ENCODE data around the gene AGT.
"Not testable (repeated sequence)": the region's sequence is repeated elsewhere in the genome, so short reads cannot be mapped to it uniquely, and the experiment has no call there.

Gene AGT

DNA sequence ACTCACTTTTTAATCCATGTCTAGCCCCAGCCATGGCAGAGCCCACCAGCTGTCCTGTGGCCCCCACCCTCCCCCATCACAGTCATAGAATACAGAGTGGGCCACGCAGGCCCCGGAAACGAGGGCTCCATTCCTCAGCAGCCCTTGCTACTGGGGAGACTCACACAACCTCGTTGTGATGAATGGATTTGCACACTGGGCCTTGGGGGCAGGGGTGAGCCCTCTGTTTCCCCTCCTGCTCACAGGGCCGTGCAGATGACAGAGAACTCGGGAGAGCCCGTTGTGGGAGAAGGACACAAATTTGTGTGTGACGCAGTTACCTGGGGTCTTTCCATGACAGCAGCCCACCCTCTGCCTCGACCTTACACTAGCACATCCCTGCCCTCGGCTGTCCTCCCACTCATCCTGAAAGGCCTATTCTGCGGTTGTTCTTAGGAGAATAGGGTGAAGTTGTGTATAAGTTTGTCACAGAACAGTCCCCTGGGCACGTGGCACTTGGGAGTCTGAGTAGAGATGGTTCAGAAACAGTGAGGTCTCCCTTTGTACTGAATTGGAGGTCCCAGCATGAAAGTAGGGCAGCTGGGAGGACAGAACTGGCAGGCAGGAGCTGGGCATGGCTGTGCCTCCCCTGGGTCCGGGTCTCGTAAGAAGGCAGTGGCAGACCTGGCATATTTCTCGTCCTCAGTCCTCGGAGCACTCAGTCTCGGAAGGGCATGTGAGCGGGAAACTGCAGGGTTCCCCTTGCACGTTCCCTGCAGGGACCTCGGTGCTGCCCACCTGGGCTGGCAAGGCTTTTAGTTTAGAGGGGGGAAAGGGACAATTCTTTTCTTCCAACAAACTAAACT, 6.8 kb downstream of the AGT start:
- DNase-seq = no peak

GRCh38 chr1:230706020-230706699, 7.8 kb downstream of the AGT start:
- DNase-seq = no peak

DNA sequence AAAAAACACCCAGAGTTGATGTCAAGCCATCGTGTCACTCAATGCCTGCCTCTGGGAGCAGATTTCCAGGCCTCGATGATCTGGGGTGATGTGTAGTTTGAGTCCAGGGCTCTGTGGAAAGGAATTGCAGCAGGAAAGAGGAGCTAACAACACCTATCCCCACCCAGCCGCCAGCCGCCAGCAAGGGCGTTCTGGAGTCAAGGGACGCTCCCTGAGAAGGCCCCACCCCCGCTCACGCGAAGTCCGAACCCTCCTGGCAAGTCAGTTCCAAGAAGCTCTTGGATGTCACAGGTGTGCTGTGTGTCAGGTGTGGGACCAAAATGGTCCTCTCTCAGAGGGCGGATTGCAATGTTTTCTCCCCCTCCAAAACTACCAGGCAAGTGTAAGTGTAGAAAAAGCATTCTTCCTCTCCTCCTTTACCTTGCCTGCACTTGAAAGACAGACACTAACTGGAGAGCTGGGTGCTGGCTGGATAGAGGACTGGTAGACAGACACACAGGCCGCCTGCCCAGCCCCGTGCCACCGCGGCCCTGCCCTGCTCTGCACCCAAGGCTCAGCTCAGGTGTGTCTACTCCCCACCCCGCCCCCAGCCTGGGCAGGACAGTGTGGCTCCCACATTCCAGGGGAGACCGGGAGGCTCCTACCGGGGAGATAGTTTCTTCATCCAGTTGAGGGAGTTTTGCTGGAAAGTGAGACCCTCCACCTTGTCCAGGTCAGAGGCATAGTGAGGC, 8.5 kb downstream of the AGT start:
- DNase-seq = no peak

- no peak for DNase-seq
Observed at GRCh38 chr1:230704830-230705229, 9.1 kb downstream of the AGT start.

GRCh38 chr1:230703679-230704385, 10.1 kb downstream of the AGT start:
- no peak for DNase-seq

GRCh38 chr1:230702934-230703678, 10.8 kb downstream of the AGT start:
- no peak for DNase-seq

DNA sequence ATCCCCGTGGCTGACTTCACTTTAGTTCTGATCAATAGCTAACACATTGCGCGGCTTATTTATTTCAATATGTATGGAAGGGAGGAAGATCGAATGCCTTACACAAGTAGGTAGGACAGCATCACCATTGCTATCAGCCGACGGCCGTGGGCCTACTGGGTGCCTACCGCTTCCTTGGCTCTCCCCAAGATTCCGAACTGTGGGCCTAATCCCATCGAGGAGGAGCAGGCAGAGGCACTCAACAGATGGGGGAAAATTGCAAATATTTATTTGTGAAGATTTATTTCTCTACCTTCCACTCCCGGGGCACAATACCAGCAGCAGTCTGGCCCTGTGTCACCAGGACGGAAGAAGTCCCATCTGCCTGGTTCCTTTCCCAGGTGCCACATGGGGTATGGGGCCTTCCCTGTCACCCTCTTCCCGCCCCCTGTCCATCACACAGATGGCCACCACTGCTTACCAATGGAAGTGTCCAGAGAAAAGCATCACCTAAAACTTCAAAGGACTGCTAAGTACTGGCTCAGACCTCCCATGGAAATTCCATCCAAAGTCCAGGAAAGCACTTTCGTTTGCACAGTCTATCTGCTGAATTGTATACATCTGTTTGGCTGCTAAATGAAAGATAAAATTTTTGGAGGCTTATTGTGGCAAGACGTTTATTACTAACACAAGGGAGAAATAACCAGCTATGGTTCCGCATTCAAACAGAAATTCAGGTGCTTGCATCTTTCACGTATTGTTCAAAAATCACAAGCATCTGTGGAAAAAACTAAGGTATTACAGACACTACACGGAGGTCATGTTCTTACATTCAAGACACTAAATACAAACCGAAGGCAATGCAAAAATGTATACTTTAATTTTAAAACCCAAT, 11.8 kb downstream of the AGT start:
- no peak for DNase-seq

- peak; percentile 55 for DNase-seq
Observed at GRCh38 chr1:230701434-230701833, 12.5 kb downstream of the AGT start.

DNA sequence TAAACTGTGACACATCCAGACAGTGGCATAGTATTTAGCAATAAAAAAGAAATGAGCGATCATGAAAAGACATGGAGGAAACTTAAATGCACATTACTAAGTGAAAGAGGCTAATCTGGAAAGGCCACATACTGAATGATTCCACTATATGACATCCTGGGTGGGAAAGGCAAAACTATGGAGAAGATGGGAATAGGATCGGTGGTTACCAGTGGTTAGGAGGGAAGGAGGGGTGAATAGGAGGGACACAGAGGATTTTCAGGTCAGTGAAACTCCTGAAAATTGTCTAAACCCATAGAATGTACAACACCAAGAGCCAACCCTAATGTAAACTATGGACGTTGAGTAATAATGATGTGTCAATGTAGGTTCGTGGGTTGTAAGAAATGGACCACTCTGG, 13.8 kb downstream of the AGT start:
- no peak for DNase-seq

DNA sequence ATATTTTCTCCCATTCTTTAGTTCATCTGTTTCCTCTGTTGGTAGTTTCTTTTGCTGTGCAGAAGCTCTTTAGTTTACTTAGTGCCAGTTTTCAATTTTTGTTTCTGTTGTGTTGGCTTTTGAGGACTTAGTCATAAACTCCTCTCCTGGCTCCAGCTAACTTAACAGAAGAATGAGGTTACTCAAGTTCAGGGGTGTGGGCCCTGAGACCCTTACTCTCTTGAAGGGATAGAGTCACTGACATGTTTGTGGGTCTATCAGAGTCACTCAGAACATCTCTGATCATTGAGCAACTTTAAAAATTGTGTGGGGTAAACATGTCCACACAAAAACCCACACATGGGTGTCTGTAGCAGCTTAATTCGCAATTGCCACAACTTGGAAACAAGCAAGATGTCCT, 14.2 kb downstream of the AGT start:
- no peak for DNase-seq

DNA sequence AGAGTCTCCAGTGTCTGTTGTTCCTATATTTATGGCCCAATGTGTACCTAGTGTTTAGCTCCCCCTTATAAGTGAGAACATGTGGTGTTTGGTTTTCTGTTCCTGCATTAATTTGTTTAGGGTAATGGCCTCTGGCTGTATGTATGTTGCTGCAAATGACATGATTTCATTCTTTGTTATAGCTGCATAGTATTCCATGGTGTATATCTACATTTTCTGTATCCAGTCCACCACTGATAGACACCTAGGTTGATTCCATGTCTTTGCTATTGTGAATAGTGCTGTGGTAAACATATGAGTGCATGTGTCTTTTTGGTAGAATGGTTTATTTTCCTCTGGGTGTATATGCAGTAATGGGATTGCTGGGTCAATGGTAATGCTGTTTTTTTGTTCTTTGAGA, 15.0 kb downstream of the AGT start:
- DNase-seq = not testable (repeated sequence)

DNA sequence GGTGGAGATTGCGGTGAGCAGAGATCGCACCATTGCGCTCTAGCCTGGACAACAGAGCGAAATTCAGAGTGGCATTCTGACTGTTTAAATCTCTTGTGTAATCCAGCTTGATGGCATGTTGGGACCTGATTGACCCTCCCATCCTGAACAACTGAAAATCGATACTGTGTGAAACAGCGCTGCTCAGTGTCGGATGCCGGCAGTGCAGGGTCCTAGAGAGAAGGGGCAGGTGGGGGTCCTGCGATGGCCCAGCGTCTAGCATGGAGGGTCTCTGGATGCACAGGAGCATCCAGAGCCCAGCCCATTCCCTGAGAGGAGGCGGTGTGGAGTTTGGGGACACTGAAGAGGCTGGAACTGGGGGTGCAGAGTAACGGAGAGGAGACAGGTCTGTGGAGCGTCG, 15.8 kb downstream of the AGT start:
- no peak for DNase-seq

DNA sequence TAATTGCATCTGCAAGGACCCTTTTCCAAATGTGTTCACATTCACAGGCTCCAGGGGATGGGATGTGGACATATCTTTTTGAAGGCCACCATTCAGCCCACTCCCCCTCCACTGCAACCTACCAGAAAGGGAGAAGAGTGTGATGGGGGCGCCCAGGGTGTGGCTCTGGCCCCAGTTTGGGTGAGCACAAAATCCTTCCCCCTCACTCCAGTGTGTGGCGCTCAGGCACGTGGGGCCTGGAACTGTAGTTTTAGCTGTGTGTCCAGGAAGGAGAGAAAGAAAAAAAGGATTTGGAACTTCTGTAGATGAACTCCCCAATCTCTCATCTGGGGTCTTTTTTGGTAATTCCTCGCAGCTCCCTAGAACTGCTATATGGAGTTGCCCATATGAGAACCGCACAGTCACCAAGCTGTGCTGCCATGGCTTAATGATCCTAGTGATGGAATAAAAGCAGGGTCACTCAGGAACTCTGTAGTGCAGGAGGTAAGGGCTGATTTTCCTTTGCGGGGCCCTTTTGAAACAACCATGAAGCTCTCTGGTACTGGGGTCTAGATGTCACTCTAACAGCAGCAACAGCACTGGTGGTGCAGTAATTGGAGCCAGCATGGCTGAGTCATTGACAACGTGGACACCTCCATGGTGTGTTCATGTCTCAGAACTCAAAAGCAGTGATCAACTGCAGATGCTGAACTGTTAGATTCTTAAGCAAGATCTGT, 17.0 kb downstream of the AGT start:
- no peak for DNase-seq

DNA sequence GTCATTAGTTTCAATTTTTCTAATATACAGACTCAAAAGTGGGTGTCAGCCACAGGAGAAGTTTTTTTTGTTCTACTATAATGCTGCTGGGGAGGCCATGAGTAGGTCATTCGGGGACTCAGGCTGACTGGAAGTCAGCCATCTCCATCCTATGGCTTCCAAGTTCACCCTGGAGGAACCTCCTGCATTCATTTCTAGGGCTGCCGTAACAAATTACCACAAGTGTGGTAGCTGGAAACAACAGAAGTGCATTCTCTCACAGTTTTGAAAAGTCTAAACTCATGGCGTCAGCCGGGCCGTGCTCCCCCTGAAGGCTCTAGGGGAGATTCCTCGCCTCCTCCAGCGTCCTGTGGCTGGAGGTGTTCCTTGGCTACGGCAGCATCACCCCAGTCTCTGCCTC, 17.7 kb downstream of the AGT start:
- DNase-seq = no peak

GRCh38 chr1:230694991-230695390, 18.9 kb downstream of the AGT start:
- no peak for DNase-seq

GRCh38 chr1:230694464-230694863, 19.5 kb downstream of the AGT start:
- no peak for DNase-seq

DNA sequence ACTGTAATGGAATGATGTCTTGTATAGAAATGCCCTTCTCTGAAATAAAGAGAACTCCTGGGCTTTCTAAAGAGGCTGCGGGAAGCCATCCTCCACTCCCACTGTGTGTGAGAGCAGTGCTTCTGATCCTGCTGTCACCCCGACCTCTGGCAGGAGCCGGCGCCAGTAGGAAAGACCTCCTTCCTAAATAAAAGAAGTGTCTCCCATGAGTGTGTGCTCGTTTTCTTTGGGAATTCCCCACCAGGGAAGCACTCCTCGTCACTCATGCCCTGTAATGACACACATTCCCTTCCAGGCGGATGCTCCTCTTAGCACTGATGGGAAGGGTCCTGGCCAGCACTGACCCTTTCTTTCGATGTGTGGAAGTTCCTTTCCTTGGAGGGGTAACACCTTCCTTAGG, 20.1 kb downstream of the AGT start:
- no peak for DNase-seq

GRCh38 chr1:230693221-230693620, 20.7 kb downstream of the AGT start:
- peak; percentile 44 for DNase-seq

- DNase-seq = no peak
Observed at GRCh38 chr1:230691615-230692014, 22.3 kb downstream of the AGT start.

GRCh38 chr1:230690101-230690500, 23.8 kb downstream of the AGT start:
- DNase-seq = no peak

DNA sequence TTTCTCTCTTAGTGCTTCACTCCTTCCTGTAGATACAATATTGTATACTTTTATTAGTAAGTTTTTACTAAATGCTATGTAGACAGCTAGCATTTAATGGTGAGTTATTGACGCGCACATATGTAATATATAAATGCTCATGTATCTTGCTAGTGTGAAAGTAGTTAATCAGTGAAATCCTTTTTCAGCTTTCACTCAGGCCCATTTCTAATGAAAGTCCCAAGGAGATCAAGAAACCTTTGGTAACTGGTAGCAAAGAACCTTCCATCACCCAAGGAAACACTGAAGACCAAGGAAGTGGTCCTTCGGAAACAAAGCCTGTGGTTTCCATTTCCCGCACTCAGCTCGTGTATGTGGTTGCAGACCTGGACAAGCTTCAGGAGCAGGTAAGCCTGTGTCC, 27.2 kb downstream of the AGT start:
- no peak for DNase-seq
